C4-2B (cell line): ENCODE data around the gene RIT2.

ENCODE experiments used
- CTCF ChIP-seq: fragments of 450-650 bp; conservative IDR thresholded peaks from 2 replicates; pipeline ENCODE4 v1.5.1; 2017; ENCODE audit warnings: mild to moderate bottlenecking
- ZFX ChIP-seq: fragments of 450-650 bp; IDR thresholded peaks from 2 replicates; pipeline ENCODE4 v1.6.1; 2017

GRCh38 chr18:42925036-42925435, 190.4 kb downstream of the RIT2 start:
- TF ChIP-seq CTCF (no peak), ZFX (no peak)
